A673 (cell line): ENCODE data around the gene POLR1E.

Experiments used
- CTCF ChIP-seq: fragments of 300-800, 200-600 bp; sonication (generic); conservative IDR thresholded peaks from 2 replicates; pipeline ENCODE4 v1.5.1; 2017; ENCODE audit warnings: low read depth, mild to moderate bottlenecking, antibody characterized with exemption, low read length, moderate library complexity, mixed read lengths
- EZH2 ChIP-seq: fragments of 200-600 bp; sonication (generic); IDR thresholded peaks from 2 replicates; pipeline ENCODE4 v1.6.1; 2017; ENCODE audit warnings: borderline replicate concordance, low read depth, mild to moderate bottlenecking, mixed read lengths, antibody characterized with exemption, low read length; ENCODE audit not compliant: poor library complexity, severe bottlenecking

GRCh38 chr9:37508135-37508833 lies 22.5 kb downstream of the POLR1E start:
- TF ChIP-seq CTCF = no peak
- no peak for TF ChIP-seq EZH2
